Tibial nerve (tissue), 4 donors: ENCODE data around the gene SLC24A3. TPM values are rescaled to one million over a fixed set of nuclear protein-coding genes. Genes with fewer than 3 reads are reported as not detected.

Experiments
- DNase-seq, 2 donors: peaks; one replicate each; pipeline ENCODE4 v3.0.0-alpha.2; 2019; ENCODE audit warnings: low spot score in 2 of 2
- H3K27ac ChIP-seq, 4 donors: fragments of 200-600 bp; sonication (generic) in 3 of 4; one replicate each; pipeline ENCODE4 v1.5.1; 2017 to 2019; ENCODE audit warnings: mild to moderate bottlenecking in 1 of 4
- H3K27me3 ChIP-seq, 2 donors: fragments of 200-600 bp; sonication (generic) in 1 of 2; one replicate each; pipeline versions ENCODE4 v1.5.1 to v1.6.0; 2017 to 2019
- H3K36me3 ChIP-seq, 3 donors: fragments of 200-600 bp; sonication (generic); one replicate each; pipeline ENCODE4 v1.5.1; 2018 to 2019
- H3K4me1 ChIP-seq, 4 donors: fragments of 200-600 bp; sonication (generic) in 3 of 4; one replicate each; pipeline ENCODE4 v1.5.1; 2017 to 2019
- H3K4me3 ChIP-seq, 4 donors: fragments of 200-600 bp; sonication (generic) in 3 of 4; one replicate each; pipeline ENCODE4 v1.5.1; 2017 to 2019; ENCODE audit warnings: mild to moderate bottlenecking in 1 of 4, moderate library complexity in 1 of 4
- H3K9me3 ChIP-seq, 4 donors: fragments of 200-600 bp; sonication (generic) in 3 of 4; one replicate each; pipeline ENCODE4 v1.5.1; 2017 to 2019
- CTCF ChIP-seq, 5 experiments: fragments of 200-600 bp in 3 of 5; fragments of 450-650 bp in 2 of 5; sonication (generic) in 3 of 5; IDR thresholded peaks; one replicate each; pipeline ENCODE4 v1.5.1; 2016 to 2019; ENCODE audit warnings: antibody characterized with exemption in 5 of 5, mild to moderate bottlenecking in 3 of 5, moderate library complexity in 2 of 5
- EP300 ChIP-seq, 2 donors: sonication (generic); formaldehyde crosslinking; IDR thresholded peaks; one replicate each; pipeline ENCODE4 v1.6.1; 2017; ENCODE audit warnings: antibody characterized with exemption in 2 of 2, mild to moderate bottlenecking in 1 of 2
- POLR2A ChIP-seq, 2 donors: fragments of 450-650 bp; IDR thresholded peaks; one replicate each; pipeline ENCODE4 v1.6.1; 2017; ENCODE audit warnings: antibody characterized with exemption in 2 of 2, mild to moderate bottlenecking in 2 of 2, moderate library complexity in 2 of 2
- WGBS, 2 donors: methylation state at CpG; one replicate each; pipeline ENCODE4 v1.1.5; 2018; 5-methylcytosine and 5-hydroxymethylcytosine counted together
- total RNA-seq, 4 donors: library from RNA; depleted of rRNA; stranded (reverse); fragments of >200 nt; gene quantifications; one replicate each; pipeline ENCODE4 v1.1.0, GENCODE V29; 2016

The SLC24A3 gene
- total RNA-seq, 4 donors from 2014 or later, result 1.3 to 4.0 (median 2.7) TPM

GRCh38 chr20:19483309-19483708 is 270.9 kb downstream of the SLC24A3 start:
- Histone ChIP-seq H3K9me3 (no peaks in the 10 kb centered on the region), H3K27me3 (no peaks in the 10 kb centered on the region), H3K27ac (no peak overlapping the region), H3K4me1 (no peaks in the 10 kb centered on the region), H3K36me3 (no peaks in the 10 kb centered on the region), H3K4me3 (no peak overlapping the region)
- no peak for TF ChIP-seq POLR2A (IDR thresholded peaks at IDR 0.05)
- TF ChIP-seq CTCF (IDR thresholded peaks at IDR 0.05), result no peak
- no peak for TF ChIP-seq EP300 (IDR thresholded peaks at IDR 0.05)
- DNase-seq, result no peak

- H3K9me3 ChIP-seq, result no peaks in the 10 kb centered on the region
- H3K36me3 ChIP-seq, result no peaks in the 10 kb centered on the region
- no peak overlapping the region for H3K4me3 ChIP-seq
- no peaks in the 10 kb centered on the region for H3K4me1 ChIP-seq
- TF ChIP-seq CTCF (IDR thresholded peaks at IDR 0.05) (no peak), POLR2A (IDR thresholded peaks at IDR 0.05) (no peak)
- DNase-seq, result no peak
- H3K27me3 ChIP-seq, result no peaks in the 10 kb centered on the region
- no peak overlapping the region for H3K27ac ChIP-seq
- WGBS, 2 donors, result 91% methylated on average over 2 of the region's 2 CpGs
Observed at GRCh38 chr20:19486446-19486845, 274.0 kb downstream of the SLC24A3 start.

GRCh38 chr20:19487420-19487819 is 275.0 kb downstream of the SLC24A3 start:
- DNase-seq, result no peak
- 85 to 95% methylated on average over 1 of the region's 1 CpG for WGBS, 2 donors
- Histone ChIP-seq H3K27ac (no peak overlapping the region), H3K27me3 (no peaks in the 10 kb centered on the region), H3K4me3 (no peak overlapping the region), H3K36me3 (no peaks in the 10 kb centered on the region), H3K4me1 (no peaks in the 10 kb centered on the region), H3K9me3 (no peaks in the 10 kb centered on the region)
- TF ChIP-seq CTCF (IDR thresholded peaks at IDR 0.05) (no peak), EP300 (IDR thresholded peaks at IDR 0.05) (no peak), POLR2A (IDR thresholded peaks at IDR 0.05) (no peak)

- peaks cover 0 to 7% (median 0%) of the 10 kb centered on the region in 4 donors for H3K4me1 ChIP-seq
- WGBS, 2 donors, result 74 to 81% methylated on average over 4 of the region's 4 CpGs
Observed at GRCh38 chr20:19491241-19491640, 278.8 kb downstream of the SLC24A3 start.

GRCh38 chr20:19492116-19492515 is 279.7 kb downstream of the SLC24A3 start:
- no peak overlapping the region for H3K27ac ChIP-seq
- no peaks in the 10 kb centered on the region for H3K27me3 ChIP-seq
- H3K4me1 ChIP-seq, result peaks cover 0 to 7% (median 0%) of the 10 kb centered on the region in 4 donors
- WGBS, 2 donors, result 94 to 98% methylated on average over 3 of the region's 3 CpGs
- no peak for TF ChIP-seq EP300 (IDR thresholded peaks at IDR 0.05)
- no peak for TF ChIP-seq CTCF (IDR thresholded peaks at IDR 0.05)
- TF ChIP-seq POLR2A (IDR thresholded peaks at IDR 0.05), result no peak
- H3K4me3 ChIP-seq, result no peak overlapping the region
- DNase-seq, result no peak
- H3K36me3 ChIP-seq, result no peaks in the 10 kb centered on the region
- H3K9me3 ChIP-seq, result no peaks in the 10 kb centered on the region

More at GRCh38 chr20:19491241-19491640, 278.8 kb downstream of the SLC24A3 start:
- Histone ChIP-seq H3K9me3 (no peaks in the 10 kb centered on the region), H3K4me3 (no peak overlapping the region), H3K27me3 (no peaks in the 10 kb centered on the region), H3K27ac (no peak overlapping the region), H3K36me3 (no peaks in the 10 kb centered on the region)
- no peak for DNase-seq
- TF ChIP-seq POLR2A (IDR thresholded peaks at IDR 0.05) (no peak), CTCF (IDR thresholded peaks at IDR 0.05) (no peak), EP300 (IDR thresholded peaks at IDR 0.05) (no peak)
